Sciatic nerve (tissue), 2 donors: ENCODE data around the gene LDHD. TPM values are rescaled to one million over a fixed set of nuclear protein-coding genes. Genes with fewer than 3 reads are reported as not detected.
"Not testable (repeated sequence)": the region's sequence is repeated elsewhere in the genome, so short reads cannot be mapped to it uniquely, and the experiment has no call there.

Experiments used
- ATAC-seq: fragments of 200-7000 bp; cut with Tn5 transposase; one replicate; pipeline ENCODE4 v1.9.1; 2020; ENCODE audit warnings: mild to moderate bottlenecking, moderate library complexity
- DNase-seq: peaks from one replicate; pipeline ENCODE4 v3.0.0-alpha.2; 2020; ENCODE audit warnings: low spot score
- intact Hi-C: fragments of 100-400 bp; cut with DNase I; formaldehyde crosslinking; loops from one replicate; pipeline ENCODE4 v1.14.2; 2022
- total RNA-seq: library from RNA; stranded (reverse); fragmentation: NEBNext Ultra II Directional; extraction: Animal tissue kit (Norgen Biotek cat#: 25700); gene quantifications from one replicate; pipeline ENCODE4 v1.2.1, GENCODE V29; 2021
- donor health status: DM: no; HTN: no; CAD: no.
- donor health status: DM: no; HTN: no; CAD: no.

LDHD gene
- 12.1 TPM for total RNA-seq

- intact Hi-C loops = no loop called here
- ATAC-seq = peak; percentile 96
Measured at GRCh38 chr16:75116081-75116910, at the start of gene LDHD. TSS of gene LDHD (minus strand) at chr16:75116780. CDS start at chr16:75116720, 60 bp downstream.

DNA sequence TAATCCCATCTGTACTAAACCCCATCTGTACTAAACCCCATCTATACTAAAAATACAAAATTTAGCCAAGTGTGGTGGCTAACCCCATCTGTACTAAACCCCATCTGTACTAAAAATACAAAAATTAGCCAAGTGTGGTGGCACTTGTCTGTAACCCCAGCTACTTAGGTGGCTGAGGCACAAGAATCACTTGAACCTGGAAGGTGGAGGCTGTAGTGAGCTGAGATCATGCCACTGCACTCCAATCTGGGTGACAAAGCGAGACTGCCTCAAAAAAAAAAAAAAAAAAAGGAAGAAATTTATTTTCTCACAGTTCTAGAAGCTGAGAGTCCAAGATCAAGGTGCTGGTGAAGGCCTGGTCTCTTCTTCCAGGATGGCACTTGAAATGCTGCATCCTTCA, 43.8 kb upstream of the LDHD start:
- no peak for DNase-seq
- intact Hi-C loops = no loop called here
- ATAC-seq = no peak

More at GRCh38 chr16:75116081-75116910, at the start of gene LDHD:
- peak; percentile 85 for DNase-seq

DNA sequence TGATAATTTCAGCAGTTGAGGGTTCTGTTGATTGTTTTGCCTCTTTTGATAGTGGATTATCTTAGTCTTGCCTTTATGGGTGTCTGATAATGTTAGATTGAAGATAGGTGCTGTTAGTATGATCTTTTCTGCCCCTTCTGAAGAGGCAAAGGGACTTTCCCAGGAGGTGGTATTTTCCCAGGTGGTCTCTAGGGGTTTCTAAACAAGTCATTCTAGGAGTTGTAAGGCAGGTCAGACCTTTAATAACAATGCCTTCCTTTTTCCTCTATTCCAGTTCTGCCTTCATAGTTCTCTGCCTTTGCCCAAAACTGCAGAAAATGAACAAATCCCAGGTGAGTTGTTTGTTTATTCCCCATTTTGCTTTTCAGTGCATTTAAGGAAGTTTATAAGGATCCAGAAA, 36.1 kb upstream of the LDHD start:
- ATAC-seq (no peak), DNase-seq (no peak)
- intact Hi-C loops = no loop called here

DNA sequence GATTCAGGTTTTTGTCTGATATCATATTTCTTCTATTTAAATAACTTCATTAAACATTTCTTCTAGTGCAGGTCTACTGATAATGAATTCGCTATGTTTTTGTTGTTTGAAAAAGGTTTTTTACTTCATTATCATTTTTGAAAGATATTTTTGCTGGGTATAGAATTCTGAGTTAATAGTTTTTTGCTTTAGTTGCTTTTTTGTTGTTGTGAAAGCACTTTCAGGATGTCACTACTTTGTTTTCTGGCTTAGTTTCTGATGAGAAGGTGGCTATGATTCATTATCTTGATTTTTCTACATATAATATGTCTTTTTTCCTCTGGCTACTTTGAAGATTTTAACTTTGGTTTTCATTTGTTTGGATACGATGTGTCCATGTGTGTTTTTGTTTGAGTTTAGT, 35.2 kb upstream of the LDHD start:
- DNase-seq (no peak), ATAC-seq (no peak)
- intact Hi-C loops = no loop called here

GRCh38 chr16:75148311-75149195, 32.0 kb upstream of the LDHD start, which contains the start of gene ZFP1:
TSS of gene ZFP1 (plus strand) at chr16:75148524. CDS start at chr16:75152952, 4,428 bp downstream.
- DNase-seq (peak; percentile 98), ATAC-seq (peak; percentile 99)
- intact Hi-C loops = no loop called here

DNA sequence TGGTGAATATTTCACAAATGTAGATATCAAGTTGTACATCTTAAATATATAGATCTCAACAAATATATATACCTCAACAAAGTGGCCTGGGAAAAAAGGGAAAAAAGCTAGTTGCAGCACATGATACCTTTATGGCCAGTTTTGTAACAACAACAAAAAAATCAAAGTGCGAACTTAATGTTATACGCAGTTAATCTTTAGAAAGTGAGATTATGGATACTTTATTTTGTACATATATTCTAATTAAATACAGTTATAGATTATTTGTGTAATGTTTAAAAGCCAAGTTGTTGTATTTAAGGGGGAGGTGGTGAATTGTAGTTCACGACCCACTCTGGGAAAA, 31.4 kb upstream of the LDHD start:
- intact Hi-C loops = no loop called here
- ATAC-seq (no peak), DNase-seq (no peak)

DNA sequence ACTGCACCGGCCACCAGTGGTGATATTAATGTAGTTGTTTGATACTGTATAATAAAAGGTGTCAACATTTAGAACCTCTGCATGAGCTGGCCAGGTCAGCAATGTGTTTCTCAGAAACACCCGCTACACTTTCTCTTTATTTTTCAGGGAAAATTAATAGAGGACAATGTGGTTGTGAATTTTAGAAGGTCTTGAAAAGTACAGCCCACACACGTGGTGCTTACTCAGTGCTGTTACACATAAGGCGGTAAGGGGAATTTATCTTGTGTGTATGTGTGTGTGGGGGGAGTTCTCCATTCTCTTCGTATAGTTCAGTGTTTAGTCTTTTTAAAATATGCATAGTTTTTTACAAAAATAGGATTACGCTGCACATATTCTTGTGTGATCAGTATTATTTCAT, 27.4 kb upstream of the LDHD start:
- ATAC-seq (no peak), DNase-seq (no peak)
- intact Hi-C loops = no loop called here

DNA sequence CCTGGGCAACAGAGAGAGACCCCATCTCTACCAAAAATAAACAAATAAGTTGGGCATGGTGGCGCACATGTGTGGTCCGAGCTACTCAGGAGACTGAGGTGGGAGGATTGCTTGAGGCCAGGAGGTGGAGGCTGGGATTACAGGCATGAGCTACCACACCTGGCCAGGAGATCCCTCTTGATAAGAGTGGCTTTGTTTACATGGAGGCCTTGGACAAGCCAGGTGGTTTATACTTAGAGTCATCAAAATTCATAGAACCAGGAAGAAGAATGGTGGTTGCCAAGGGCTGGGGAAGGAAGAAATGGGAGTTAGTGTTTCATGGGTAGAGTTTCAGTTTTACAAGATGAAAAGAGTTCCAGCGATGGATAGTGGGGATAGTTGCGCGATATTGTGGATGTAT, 22.9 kb upstream of the LDHD start:
- DNase-seq (no peak), ATAC-seq (no peak)
- intact Hi-C loops = no loop called here

DNA sequence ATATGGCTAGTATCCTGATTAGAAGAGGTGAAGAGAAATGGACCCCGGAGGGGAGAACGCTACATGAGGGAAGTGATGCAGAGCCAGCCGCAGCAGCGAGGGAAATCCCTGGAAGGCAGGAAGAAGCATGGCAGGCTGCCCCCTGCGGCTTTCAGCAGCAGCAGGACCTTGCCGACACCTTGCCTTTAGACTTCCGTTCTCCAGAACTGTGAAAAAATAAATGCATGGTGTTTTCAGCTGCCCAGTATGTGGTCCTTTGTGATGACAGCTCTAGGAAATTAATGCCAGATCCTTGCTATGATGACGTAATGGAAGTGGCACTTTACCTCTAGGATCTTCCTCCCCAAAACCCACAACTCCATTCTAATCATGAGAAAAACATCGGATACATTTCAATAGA, 22.1 kb upstream of the LDHD start:
- intact Hi-C loops = no loop called here
- ATAC-seq (no peak), DNase-seq (no peak)

DNA sequence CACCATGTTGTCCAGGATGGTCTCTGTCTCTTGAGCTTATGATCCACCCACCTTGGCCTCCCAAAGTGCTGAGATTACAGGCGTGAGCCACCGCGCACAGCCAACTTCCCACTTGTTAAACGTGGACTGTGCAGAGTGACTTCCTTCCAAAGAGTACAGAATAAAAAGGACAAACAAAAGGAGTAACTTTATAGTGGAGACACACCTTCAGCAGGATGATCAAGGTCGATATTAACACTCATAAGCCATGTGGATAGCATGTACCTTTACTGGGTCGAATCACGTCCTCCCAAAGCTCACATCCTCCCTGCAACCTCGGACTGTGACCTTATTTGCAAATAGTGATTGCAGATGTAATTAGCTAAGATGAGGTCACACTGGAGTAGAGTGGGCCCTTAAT, 21.7 kb upstream of the LDHD start:
- ATAC-seq (no peak), DNase-seq (no peak)
- intact Hi-C loops = no loop called here

DNA sequence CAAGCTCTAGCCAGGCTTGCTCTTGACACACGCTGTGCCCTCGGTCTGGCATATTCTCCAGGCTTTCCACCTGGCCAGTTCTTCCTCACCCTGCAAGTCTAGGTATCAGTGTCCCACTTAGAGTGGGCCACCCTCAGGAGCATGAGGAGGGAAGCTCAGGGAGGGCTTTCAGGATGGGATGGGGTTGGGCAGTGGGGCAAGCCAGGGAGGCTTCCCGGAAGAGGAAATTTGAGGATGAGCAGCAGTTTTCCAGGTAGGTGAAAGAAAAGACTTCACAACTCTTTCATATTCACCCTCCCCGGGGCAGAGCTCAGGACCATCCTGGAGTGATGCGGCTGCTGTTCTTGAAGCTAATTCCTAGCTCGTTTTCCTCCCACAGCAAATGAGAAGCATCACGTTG, 14.5 kb upstream of the LDHD start:
- no peak for ATAC-seq
- no peak for DNase-seq
- intact Hi-C loops = no loop called here

DNA sequence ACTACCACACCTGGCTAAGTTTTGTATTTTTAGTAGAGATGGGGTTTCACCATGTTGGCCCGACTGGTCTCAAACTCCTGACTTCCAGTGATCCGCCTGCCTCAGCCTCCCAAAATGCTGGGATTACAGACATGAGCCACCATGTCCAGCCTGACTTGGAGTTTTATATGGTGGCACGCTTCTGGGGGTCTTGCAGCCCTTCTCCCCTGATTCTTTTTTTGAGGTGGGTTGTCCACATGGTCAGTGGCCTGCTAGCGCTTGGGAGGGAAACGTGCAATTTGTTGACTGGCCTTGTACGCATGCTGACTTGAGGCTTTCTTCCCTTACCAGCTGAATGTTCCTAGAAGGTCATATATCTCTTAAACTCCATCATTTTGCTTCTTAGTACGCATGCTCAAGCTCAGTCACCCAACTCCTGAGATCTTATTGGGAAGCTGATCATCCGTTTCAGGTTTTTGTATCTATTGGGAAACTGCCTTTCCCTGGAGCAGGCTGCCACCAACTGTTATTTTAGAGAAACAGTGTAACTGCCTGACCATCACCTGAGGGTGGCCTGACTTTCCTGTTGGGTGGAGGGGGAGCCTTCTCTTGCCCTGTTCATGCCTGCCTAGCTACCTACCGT, 13.7 kb upstream of the LDHD start:
- intact Hi-C loops = no loop called here
- no peak for DNase-seq
- ATAC-seq = peak; percentile 38

DNA sequence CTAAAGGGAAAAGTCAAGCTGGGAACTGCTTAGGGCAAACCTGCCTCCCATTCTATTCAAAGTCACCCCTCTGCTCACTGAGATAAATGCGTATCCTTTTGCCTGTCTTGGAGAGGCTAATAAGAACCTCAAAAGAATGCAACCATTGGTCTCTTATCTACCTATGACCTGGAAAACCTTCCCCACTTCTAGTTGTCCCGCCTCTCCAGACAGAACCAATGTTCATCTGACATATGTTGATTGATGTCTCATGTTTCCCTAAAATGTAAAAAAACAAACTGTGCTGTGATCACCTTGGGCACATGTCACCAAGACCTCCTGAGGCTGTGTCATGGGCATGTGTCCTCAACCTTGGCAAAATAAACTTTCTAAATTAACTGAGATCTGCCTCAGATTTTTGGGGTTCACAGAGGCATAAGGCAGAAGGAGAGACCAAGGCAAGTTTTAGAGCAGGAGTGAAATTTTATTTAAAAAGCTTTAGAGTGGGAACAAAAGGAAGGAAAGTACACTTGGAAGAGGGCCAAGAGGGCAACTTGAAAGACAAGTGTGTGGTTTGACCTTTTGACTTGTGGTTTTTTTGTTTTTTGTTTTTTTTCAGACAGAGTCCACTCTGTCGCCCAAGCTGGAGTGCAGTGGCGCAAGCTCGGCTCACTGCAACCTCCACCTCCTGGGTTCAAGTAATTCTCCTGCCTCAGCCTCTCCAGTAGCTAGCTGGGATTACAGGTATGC, 13.0 kb upstream of the LDHD start:
- DNase-seq, intact Hi-C loops, ATAC-seq: not testable (repeated sequence)

- ATAC-seq = no peak
Measured at GRCh38 chr16:75127713-75128415, 11.3 kb upstream of the LDHD start.

DNA sequence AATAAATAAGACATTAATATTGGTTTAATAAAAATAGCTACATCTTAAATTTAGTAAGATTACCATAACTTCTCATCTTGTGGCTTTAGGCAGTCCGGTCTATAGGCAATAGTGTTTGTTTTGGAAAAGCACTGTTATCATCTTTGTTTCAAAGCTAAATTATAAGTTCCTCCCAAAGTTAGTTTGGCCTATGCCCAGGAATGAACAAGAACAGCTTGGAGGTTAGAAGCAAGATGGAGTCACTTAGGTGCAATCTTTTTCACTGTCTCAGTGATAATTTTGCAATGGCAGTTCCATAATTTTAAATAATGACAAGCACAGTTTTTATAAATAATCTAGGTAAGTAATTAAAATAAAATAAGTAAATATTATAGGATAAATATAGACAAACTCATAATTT, 6.0 kb upstream of the LDHD start:
- DNase-seq (no peak), ATAC-seq (no peak)
- intact Hi-C loops = no loop called here

More at GRCh38 chr16:75127713-75128415, 11.3 kb upstream of the LDHD start:
- intact Hi-C loops = no loop called here
- DNase-seq = no peak

GRCh38 chr16:75121949-75122568, 5.5 kb upstream of the LDHD start:
- intact Hi-C loops = no loop called here
- ATAC-seq = no peak
- DNase-seq = no peak

GRCh38 chr16:75120253-75120652, 3.7 kb upstream of the LDHD start:
- ATAC-seq (no peak), DNase-seq (no peak)
- intact Hi-C loops = no loop called here

- no peak for DNase-seq
- ATAC-seq = no peak
- intact Hi-C loops = no loop called here
Measured at GRCh38 chr16:75118943-75119539, 2.5 kb upstream of the LDHD start.
